GM18517 (cell line): ENCODE data around the gene NOP9.
A peak's percentile ranks its signal among the peaks of the same experiment; 100 is the strongest.
"Not testable (repeated sequence)": the region's sequence is repeated elsewhere in the genome, so short reads cannot be mapped to it uniquely, and the experiment has no call there.

Experiments
- ATAC-seq: cut with Tn5 transposase; IDR thresholded peaks from one replicate; pipeline ENCODE4 v1.9.1; 2021; ENCODE audit warnings: mild to moderate bottlenecking, moderate library complexity; ENCODE audit not compliant: unreplicated experiment

NOP9 gene

DNA sequence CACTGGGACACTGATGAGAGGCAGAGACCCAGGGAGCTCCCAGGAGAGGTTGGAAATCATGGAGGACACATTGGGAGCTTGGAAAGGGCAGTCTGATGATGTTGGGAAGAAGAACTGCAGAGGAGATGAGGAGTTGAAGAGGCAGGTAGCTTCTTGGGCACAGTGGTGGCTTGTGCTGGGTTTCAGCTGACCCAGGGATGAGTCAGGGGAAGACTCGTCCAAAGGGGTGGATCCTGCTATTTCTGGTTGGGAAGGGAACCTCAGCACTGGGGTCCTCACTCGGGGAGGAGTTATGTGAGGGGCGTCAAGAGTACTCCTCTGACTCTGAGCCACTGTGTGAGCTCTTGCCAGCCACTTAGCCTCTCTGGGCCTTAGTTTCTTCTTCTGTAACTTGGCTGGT lies 23.7 kb downstream of the NOP9 start:
- ATAC-seq: no peak

DNA sequence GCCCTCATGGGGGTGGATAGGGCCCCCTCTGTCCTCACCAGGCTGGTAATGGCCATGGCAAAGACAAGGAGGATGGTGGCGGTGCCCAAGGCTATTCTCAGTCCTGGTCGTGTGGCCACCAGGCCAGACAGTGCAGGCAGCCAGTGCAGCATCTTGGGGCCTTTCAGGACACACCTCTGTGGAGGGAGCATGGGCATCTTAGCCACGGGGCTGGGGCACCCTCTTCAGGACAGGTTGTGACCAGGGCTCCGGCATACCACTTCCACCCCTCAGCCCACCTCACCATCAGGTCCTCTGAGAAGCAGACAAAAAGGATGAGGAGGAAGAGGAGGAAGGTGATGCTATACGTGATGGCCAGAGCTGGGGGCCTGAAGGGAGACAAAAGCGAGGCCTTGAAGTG lies 24.4 kb downstream of the NOP9 start:
- no peak for ATAC-seq

DNA sequence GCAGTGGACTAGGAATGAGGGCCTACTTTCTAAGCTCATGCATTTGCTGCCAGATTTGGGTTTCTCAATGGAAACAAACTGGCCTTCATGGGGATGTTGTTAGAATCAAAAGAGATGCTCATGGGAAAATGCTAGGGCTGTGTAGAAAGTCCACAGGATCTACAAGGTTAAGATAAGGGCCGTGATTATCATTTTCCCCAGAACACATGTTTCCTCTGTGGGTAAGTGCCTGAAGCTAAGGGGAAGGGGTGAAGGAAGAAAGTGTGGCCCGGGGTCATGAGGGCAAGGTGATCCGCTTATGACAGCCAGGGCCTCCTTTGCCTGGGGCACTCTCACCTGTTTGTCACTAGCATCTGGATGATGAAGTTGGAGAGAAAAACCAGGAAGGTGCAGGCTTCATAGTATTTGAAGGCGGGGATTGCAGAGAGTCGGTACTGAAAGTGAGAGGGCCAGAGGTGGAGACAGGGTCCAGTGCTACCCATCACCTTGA lies 25.4 kb downstream of the NOP9 start:
- ATAC-seq: no peak

DNA sequence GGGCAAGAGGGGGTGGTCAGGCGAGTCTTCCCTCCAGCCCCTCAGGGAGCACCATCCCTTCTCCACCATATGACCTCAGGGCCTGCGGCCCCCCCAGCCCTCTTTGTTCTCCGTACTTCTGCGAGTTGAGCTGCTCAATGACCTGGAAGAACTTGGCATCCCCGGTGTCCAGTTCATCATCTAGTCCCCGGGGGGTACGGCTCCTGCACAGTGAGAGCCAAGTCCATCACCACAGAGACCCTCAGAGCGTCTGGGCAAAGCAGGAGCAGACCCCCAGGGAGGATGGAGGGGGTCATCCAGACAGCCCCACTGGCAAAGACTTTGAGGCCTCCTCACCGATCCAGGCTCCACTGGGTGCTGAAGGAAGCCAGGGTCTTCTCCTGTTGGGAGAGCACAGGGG lies 26.3 kb downstream of the NOP9 start:
- no peak for ATAC-seq

DNA sequence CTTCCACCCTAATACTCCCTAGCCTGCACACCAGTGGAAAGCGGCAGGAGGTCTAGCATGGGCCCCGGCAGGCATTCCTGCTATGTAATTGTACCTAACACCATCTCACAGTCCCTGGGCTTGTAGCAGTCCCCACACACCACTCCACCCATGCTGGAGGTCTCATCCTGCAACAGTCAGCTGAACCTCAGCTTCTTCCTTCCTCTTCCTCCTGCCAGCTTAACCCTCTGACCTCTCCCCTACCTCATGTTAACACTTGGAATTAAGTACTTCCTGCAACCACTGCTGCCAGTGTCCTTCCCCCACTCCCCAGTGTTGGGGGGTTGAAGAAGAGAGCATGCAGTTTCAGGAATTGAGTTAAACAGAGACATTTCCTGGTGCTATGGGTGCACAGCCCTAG lies 27.7 kb downstream of the NOP9 start:
- no peak for ATAC-seq

DNA sequence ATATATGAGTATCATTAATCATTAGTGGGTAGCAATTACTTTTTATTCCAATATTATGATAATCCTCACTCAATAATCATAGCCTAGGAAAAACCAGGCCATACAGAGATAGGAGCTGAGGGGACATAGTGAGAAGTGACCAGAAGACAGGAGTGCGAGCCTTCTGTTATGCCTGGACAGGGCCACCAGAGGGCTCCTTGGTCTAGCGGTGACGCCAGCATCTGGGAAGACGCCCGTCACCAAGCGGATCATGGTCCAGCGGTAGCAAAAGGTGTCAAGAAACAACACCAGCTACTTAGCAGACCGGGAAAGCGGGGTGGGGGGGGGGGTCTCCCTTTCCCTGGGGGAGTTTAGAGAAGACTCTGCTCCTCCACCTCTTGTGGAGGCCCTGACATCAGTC lies 28.3 kb downstream of the NOP9 start:
- ATAC-seq: not testable (repeated sequence)

DNA sequence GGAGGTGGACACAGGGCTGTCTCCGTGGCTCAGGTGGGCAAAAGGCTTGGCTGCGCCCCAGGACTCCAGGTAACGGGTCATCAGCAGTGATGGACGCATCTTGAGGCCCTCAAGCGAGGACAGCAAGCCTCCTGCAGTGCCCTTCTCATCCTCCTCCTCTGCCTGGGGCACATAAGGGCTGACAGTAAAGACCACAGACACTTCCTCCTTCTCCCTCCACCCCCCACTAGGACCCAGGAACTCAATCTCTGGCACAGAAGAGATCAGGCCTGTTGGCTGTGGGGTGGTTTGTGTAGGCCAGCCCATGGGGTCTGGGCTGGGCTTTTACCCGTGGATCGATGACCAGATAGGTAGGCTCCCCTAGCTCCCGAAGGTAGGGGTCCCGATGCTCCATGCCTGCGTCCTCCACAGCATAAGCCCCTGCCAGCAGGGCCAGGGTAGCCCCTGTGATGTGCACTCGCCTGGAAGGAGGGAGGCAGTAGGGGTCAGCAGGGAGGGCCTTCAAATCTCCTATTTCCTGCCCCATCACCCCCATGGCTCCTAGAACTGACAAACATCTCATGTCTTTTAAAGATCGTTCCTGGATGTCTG lies 29.5 kb downstream of the NOP9 start:
- ATAC-seq: no peak

DNA sequence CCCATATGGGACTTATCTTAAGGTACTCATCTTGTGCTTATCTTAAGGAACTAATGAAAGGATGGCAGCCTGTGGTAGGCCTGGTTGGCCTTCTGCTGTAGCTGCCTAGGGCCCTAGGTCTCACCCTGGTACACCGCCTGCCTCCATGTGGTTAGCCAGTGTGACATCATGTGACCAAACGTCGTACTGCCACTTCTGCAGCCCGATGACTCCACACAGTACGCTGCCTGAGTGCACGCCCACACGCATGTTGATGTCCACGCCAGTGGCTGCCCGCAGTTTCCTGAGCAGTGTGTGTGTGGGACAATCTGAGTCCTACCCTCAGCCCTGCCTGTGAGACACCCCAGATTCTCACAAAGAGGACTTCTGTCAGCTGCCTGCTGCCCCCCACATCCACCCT lies 30.1 kb downstream of the NOP9 start:
- ATAC-seq: no peak

DNA sequence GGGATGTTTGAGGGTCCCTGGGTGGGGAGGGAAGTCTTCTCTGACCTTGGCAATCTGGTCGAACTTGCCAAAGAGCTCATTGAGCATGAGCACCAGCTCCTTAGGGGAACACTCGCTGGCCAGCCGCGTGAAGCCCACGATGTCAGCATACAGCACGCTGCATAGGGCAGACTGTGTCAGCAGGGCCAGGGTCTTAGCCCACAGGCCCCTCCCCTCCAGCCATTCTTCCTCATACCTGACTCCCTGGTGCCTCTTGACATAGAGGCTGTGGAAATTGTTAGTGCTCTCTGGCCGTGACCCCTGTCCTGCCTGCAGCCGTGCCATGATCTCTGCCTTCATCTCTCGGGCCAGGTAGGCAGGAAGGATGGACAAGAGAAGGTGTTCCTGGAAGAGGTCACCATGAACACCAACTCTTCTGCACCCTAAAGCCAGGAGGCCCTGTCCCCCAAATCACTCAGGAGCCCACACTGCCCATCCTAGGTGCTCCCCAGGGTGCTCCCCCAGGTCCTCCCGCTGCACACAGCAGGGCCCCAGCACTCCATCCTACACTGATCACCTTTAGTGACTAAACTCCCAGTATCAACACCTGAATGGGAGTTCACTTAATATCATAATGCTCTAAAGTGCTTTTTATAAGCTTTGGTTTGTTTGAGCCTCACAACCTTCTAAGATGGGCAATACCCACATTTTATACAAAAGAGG lies 31.5 kb downstream of the NOP9 start:
- ATAC-seq: no peak

DNA sequence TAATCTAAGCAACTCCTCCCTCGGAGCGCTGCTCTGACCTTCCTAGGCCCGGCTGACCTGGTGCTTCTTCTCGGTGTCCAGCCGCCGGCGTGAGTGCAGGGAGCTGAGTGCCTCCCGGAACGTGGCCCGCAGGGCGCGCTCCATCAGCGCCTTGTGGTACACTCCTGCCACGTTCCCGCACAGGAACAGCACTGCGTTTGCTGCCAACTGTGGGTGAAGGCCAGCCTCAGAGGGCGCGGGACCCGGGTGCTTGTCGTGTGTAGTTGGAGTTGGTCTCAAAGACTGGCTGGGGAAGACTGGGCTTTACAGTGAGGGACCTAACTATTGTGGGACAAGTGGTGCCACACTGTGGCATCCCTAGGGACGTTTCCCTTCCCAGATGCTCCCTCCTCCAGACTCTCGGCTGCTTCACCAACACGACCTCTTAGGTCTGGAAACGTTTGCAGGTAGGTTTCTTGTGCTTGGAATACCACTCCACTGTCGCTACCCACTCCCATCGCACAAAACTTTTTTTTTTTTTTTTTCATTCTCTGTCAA lies 32.1 kb downstream of the NOP9 start:
- peak; percentile 8 for ATAC-seq

DNA sequence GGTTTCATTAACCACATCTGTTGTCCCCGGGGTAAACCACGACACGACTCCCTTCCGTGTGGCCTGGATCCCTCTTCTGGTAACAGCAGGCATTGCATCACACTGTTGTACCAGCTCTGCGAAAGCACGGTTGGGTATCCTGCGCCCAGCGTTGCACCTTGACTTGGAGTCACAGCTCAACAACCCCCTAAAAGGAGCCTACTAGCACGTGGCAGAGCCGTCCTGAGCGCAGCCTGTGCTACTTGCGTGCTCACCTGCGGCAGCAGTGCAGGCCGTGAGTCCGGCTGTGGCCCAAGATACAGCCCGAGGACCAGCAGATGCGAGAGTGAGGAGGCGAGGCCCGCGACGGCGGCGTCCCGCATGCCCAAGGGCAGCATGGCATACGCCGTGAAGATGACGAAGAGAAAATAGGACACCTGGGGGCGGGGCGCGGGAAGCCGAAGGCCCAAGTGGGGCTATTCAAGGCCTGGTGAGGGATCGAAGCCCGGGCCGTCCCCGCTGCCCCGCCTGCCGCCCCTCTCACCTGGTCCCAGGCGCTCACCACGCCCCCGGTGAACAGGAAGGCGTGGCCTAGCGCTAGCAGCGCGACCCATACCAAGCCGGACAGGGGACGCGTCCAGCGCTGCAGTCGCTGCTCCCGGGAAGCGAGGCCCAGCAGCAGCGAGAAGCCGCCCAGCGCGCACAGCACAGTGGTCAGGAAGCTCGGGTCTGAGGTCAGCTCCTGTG lies 32.8 kb downstream of the NOP9 start:
- peak; percentile 75 for ATAC-seq

DNA sequence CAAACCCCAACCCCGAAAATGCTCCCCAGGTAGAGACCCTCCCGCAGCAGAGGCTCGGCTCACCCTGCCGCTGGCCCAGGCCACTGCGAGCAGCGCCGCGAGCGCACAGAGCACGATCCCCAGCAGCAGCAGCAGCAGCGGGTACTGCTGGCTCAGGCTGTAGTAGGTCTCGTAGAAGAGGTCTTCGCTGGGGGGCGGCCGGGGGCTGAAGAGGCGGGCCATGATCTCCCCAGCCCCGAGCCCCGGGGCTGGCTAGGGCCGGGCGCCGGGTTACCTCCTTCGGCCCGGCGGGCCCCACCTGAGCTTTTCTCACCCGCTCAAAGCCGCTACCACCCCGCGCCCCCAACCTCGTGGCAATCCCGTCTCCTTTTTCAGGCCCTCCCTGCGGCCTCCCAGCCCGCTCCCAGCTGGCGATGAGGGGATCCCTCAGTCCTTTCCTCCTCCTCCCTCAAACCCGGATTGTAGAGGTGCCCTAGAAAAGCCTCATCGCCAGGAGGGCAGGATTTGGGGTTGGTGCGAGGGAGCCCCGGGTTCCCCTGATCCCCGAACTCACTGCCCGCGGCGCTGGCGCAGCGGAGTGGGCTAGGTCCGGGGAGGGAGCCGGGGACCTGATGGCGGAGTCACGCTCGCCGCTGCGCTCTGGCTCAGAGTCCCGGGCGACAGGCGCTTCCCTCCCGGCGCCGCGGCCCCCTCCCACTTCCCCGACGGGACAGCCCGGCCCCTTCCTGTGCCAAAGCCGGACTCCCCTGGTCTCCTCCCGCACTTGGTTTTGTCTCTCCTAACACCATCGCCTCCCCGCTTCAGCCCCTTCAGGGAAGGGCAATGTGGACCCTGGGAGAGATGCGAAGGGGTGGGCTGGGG lies 35.0 kb downstream of the NOP9 start, which contains the start of gene ADCY4:
Gene ADCY4, minus strand, starts transcription at position 641 of the 861 bp plus-strand sequence. Its CDS starts 419 bp downstream, at position 222.
- no peak for ATAC-seq

DNA sequence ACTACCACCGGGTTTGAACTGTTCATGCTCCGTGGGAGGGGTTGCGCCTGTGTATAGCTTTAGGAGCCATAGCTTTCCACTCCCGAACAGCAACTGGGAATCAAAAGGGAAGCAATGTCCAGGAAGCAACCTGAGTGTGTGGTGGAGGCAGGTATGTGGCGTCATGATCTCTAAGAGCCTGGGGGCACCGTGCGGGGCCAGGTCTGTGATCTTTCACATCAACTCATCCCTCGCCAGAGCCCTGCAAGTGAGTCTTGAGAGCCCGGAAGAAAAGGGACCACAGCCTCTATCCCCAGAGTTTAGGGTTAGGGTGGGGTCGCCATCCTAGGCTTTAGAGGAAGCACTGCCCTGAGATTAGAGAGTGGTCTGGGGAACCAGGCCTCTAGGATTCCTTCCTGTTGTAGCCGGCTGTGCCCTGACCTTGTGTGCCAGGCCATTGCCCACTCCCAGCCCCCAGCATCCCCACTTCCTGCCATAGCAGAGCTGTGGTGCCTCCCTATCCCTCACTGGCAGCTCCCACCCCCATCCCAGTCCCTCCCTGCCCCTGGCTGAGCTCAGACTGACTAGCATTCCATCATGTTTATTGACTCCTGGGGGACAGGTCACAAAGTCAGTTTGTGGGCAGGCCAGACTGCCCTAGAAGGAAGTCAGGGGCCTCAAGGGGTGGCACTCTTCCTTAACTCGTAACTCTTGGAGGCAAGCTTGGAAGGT lies 36.0 kb downstream of the NOP9 start:
- no peak for ATAC-seq

DNA sequence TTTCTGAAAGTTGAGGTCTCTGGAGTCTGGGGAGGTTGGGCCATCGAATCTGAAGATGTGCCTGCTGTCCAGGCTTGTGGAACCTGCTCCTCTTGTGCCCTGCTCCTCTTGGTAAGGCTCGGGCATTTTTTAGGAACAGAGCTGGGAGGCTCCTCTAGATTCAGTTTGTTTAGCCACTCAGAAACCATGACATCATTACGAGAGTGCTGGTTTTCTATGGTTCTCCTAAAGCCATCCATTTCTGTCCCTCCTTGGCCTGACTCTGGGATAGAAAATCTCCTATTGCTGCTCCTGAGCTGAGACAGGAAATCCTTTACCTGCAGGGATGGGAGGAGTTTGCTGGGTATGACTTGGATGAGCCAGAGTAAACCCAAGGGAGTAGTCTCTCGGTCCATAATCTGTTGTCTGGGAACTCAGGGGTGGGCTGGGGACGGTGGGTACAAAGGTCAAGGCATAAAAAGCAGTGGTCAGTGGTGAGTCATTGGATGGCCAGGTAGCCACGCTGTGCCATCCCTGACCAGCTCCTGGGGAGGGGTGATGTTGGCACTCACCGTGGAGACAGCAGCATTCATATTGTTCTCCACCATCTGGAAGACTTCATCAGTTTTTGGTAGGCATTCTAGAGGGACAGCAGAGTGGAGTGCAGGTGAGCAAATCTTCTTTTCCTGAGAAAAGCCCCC lies 37.6 kb downstream of the NOP9 start:
- no peak for ATAC-seq

DNA sequence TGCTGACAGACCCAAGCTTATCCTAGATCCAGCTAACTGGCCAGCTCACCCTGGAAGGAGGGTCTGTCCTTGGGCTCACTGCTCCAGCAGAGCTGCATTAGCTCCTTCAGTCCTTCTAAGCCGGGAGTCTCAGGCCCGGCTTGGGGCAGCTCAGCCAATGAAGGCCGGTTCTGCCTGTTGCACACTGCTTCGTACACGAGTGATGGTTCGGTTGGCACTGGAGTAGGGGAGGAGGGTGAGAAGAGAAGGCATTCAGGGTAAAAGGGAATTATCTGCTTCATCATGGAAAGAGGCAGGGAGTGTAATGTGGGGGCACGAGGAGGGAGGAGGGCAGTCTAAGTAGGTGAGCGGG lies 38.1 kb downstream of the NOP9 start:
- no peak for ATAC-seq

DNA sequence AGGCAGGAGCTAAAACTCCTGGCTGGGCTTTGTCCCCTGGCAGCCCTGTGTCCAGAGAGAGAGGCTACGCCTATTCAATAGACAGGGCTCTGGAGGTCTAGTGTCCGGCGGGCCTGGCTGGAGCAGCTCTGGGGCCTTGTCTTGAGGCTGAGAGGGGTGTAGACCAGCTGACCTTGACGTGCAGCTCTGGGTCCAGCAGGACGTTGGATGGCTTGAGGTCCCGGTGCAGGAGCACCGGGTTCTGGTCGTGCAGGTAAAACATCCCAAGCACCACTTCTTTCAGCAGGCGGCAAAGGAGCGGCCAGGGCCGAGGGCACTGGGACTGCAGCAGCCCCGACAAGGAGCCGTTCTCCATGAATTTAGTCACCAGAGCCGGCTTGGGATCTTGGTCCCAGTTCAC lies 39.2 kb downstream of the NOP9 start:
- no peak for ATAC-seq

DNA sequence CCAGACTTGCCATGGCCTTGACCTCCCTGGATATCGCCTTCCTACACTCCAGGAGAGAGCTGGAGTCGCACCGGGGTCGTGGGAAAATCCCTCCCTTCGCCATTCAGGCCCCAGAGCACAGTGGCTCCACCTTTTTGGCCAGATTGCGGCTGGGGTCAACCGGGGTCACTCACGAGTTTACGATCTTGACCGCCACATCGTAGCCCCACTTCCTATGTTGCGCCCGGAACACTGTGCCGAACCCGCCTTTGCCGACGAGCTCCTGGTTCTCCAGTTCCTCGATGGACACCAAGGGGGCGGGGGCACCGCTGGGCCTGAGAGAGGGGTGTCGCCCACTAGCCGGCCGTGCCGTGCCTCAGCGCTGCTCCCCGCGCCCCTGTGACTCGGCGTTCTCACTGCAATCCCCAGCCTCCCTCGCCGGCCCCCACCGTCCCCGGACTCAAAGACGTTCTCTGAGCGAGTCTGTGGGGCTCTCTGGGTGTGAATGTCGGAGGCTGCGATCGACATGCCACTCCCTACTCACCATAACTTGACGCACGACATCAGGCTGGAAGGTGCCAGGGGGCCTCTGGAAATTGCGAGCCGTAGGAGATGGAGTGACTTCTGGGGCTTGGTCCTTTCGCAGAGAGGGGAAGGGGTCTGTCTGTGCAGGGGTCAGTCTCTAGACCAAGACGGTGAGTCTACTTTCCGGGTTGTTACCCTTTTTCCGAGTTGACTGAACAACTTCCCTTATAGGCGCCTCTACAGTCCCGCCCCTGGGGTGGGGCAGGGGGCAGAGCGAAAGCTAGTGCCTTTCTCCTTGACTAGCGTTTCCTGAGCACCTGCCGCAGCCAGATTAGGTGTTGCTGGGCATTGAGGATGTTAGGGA lies 39.9 kb downstream of the NOP9 start, which contains the start of gene RIPK3:
Gene RIPK3, minus strand, starts transcription at position 708 of the 868 bp plus-strand sequence. Its CDS starts 165 bp downstream, at position 543.
- peak; percentile 74 for ATAC-seq

DNA sequence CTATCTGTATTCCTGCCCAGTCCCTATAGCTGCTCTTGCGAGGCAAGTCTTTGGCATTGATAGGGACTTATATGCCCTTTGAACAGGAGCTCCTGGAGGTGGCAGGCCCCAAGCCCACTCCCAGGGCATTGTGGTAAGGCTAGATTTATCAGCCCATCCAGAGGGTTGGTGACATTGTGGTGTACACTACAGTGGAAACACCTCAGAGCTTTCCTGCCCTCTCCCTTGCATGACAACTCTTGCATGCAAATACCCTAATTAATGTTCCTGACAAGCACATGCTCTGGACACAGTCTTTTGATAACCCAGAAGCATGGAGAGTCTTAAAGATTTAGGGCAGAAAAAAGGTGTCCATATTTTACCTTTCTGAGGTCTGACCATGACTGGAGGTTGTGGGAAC lies 41.0 kb downstream of the NOP9 start:
- no peak for ATAC-seq

DNA sequence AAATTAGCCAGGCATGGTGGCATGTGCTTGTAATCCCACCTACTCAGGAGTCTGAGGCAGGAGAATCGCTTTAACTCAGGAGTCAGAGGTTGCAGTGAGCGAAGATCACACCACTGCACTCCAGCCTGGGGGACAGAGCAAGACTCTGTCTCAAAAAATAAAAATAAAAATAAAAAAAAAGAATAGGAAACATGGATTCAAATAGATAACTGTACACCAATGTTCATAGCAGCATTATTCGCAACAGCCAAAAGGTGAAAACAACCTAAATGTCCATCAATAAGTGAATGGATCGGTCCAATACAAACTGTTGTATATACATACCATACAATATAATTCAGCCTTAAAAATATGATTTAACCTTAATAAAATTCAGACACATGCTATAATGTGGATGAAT lies 43.2 kb downstream of the NOP9 start:
- no peak for ATAC-seq
